Measurements from ENCODE around the gene CEP295NL.

- TF ChIP-seq POLR2A (IDR thresholded peaks at IDR 0.05) (no peak), CTCF (IDR thresholded peaks at IDR 0.05) (no peak)
These were observed 20.4 kb downstream of the CEP295NL start for GRCh38 chr17:78882540-78883088.

Measured in Peyer's patch (tissue), 4 donors.